GM18526 (cell line): ENCODE data around the gene BCORL1.

Experiments used
- POLR2A ChIP-seq: IDR thresholded peaks from 3 replicates; pipeline ENCODE4 v1.6.1; 2011; ENCODE audit not compliant: insufficient read length; ENCODE audit errors: extremely low read depth

Gene BCORL1

DNA sequence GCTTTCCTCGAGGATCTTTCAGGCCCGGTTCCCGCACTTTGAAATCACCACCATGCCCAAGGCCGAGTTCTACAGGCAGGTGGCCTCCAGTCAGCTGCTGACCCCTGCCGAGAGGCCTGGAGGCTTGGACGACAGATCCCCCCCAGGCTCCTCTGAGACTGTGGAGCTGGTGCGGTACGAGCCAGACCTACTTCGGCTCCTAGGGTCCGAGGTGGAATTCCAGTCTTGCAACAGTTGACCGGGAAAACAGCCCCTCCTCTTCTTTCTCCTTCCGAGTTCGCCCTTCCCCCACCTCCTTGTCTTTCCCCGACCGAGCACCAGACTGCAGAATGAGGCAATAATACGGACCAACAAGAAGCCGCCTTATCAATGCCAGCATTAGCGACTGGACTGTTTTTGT, 73.5 kb downstream of the BCORL1 start:
- TF ChIP-seq POLR2A: no peak

DNA sequence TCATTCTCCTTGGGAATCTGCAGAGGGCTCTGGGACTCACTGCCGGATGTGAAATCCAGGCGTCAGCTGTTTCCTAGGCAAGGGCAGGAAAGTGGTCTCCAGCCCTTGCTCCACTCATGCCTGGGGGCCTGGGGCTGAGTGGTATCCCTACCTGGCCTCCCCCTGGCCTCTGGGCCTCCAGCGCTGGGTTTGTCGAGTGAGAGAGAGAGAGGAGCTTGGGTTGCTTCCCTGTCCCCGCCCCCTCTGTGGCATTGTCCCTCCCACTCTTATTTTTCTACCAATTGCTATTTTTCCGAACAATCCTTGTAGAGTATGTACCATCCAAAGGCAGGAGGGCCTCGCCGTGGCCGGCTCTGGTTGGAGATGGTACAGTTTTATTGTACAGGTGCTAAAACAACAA, 74.8 kb downstream of the BCORL1 start:
- TF ChIP-seq POLR2A: no peak

DNA sequence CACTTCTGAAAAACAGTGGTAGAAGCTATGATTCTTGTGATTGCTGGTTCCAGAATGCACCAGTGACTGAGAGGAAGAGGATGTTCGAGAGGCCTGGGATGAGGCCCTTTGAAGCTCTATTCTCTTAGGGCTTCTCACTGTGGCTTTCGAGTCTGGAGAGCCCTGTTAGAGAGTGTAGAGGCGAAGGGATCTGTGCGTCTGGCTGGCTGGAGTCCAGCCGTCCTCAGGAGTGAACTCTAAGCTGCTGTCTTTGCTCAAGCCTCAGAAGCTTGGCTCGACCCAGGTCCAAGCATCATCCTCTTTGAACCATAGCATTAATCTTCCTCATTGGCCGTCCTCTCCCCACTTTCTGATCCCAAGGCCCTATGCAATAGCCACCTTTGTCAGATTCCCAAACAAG, 76.2 kb downstream of the BCORL1 start:
- no peak for TF ChIP-seq POLR2A

DNA sequence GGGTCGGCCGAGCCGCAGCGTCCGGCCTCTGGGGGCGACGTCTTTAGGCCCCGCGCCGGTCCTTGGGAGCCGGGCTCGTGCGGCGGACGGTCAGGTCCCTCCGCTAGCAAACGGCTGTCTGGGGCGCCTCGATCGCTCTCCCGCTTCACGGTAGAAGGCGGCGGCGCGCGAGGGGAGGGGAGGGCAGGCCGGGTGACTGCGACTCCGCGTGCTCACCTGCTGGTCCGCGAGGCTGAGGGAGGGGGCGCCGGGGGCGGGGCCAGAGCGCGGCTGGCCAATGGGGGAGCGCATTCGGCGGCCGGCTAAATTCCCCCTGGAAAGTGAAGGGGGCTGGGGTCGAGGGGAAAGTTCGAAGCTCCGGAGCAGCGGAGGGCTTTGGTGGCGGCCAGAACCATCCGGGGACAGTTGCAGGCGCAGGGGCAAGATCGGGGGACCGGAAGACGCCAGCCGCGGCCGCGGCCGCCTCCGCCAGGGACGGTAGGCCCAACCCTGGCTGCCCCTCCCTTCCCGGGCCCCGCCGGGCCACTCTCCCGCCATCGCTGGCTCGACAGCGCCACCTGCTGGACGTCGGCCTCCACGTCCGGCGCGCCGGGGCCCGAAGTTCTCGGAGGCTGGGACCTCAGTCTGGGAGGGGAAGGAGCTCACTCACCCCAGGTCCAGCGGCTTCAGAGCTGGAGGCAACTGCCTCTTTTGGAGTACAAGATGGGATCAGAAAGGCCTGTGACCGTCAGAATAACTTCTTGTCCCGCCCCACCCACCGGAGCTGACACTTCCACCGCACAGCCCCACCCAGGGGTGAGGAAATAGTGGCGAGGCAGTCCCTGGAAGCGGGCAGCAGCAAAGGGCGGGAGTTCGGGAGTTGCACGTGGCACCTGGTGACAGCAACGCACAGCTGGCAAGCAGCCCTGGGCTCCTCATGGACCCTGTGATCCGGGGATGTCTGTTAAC, 78.0 kb downstream of the BCORL1 start:
- no peak for TF ChIP-seq POLR2A

DNA sequence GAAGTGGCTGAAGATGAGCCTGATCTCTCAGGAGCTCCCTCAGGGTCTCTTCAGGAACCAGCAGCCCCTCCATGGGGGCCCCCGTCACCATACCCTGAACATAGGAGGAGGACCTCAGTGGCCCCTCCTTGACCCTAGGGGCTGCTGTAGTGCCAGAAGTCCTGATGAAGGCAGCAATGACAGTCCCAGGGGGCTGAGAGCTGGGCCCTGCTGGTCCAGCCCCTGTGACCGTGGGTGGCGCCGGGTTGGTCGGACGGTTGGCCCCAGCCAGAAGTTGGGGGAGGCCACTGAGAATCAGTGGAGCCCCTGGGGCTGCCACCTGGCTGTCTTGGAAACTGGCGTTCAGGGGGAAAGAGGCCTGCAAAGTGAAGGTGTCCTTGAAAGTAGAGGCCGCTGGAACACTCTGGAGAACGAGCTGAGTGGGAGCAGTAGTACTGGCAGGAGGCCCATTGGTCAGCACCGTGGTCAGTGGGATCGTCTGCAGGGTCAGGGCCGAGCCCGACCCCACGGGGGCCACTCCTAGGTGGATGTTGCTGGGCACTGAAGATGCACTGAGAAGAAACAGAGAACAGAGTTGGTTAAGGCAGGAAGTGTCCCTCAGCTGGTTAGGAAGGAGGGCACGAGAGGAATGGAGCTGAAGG, 84.7 kb downstream of the BCORL1 start:
- no peak for TF ChIP-seq POLR2A

DNA sequence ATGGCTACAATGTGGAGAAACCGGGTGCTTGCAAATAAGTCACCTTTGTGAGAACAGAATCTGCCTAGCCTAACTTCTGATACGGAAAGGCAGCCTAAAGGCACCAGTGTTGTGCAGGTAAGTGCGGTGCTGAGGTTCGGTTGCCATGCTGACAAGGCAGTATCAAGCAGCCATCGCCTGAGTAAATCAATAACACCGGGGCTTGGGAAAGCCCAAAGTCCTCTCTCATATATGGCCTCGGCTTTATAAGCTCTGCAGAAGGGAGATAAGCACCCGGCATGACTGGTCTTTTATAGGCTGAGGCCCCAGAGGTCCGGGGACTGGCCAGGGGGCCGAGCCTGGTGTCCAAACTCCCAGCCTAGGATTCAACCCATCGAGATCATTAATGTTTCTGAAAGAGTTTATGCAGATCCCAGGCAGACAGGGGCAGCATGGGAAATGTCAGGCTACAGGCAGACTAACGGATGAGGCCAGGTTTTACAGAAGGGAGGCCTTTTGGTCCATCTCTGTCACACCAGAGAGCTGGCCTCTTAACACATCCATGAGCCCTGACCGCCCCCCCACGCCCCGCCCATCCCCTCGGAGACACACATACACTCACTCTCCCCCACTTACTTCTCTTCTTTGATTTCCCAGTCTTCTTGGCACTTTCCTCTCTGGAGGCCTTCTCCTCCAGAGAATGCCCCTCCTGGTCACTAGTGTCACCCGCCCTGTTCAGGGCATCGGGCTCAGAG, 89.3 kb downstream of the BCORL1 start:
- no peak for TF ChIP-seq POLR2A

DNA sequence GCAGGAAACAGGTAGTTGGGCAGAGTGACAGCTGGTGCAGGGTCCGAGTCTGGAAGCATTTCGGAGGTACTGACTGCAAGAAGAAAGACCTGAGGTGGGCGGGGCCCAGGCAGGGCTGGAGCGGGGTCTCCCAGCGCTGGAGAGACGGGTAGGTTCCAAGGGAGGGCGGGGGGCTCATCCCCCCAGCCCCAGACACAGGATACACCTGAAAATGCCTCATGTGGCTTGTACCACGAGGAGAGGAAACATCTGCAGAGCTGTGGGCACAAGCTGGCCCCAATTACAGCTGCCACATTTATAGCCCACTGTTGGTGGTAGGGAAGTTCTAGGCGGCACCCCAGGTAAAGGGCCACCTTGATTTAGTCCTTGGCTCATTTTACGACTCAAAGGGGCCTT, 89.9 kb downstream of the BCORL1 start:
- no peak for TF ChIP-seq POLR2A

DNA sequence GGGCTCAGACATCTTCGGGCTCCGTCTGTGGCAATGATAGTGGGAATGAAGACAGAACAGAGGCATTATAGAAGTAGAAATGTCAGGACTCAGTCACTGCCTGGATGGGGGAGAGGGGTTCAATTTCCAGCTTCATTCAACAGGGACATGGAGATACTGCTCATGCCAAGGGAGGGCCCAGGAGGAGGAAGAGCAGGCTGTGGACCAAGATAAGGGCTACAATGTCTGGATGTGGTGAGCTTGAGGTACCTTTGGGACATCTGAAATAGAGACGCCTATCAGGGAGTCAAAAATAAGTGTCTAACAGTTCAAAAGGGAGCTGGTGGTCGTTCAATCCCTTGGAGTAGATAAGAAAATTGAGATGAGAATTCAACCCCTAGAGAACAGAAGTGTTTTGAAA, 93.3 kb downstream of the BCORL1 start:
- TF ChIP-seq POLR2A: no peak

DNA sequence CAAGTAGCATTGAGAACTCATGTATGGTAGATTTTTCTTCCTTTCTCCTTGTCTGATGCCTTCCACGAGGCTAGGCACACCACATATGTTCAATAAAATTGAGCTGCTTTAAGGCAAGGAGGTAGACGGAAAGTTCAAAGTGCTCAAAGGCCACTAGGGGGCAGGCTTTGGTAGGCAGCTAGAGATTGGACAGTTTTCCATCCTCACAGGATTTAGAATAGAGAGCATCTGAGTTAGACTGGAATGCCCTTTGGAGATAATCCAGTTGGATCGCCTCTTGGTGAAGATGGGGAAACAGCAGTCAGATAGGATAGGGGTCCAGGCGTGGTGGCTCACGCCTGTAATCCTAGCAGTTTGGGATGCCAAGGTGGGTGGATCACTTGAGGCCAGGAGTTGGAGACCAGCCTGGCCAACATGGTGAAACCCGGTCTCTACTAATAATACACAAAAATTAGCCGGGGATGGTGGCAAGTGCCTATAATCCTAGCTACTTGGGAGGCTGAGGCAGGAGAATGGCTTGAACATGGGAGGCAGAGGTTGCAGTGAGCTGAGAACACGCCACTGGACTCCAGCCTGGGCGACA, 97.5 kb downstream of the BCORL1 start:
- TF ChIP-seq POLR2A: no peak

DNA sequence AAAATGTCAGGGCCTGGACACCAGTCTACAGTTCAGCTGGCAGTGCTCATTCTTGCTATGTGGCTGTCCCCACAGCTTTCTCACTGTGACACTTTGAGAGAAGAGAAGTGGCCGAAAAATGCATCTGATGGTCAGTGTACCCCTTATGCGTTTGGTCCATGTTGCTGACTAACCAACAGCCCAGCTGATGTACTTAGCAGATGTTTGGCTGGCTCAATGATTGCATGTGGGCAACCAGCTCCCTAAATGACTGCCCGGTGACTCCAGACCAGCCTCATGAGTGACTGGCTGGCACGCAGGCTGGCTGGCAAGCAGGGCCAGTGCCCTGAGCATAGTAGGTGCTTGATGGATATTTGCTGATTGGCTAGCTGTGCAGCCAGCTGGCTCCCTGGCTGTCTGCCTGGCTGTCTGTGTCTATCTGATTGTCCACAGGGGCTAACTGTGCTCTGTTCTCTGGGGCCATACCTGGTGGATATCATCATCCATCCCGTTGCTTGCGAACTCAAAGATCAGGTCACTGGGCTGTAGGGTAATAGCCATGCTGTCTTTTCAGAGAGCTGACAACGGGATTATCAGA, 98.4 kb downstream of the BCORL1 start:
- no peak for TF ChIP-seq POLR2A

DNA sequence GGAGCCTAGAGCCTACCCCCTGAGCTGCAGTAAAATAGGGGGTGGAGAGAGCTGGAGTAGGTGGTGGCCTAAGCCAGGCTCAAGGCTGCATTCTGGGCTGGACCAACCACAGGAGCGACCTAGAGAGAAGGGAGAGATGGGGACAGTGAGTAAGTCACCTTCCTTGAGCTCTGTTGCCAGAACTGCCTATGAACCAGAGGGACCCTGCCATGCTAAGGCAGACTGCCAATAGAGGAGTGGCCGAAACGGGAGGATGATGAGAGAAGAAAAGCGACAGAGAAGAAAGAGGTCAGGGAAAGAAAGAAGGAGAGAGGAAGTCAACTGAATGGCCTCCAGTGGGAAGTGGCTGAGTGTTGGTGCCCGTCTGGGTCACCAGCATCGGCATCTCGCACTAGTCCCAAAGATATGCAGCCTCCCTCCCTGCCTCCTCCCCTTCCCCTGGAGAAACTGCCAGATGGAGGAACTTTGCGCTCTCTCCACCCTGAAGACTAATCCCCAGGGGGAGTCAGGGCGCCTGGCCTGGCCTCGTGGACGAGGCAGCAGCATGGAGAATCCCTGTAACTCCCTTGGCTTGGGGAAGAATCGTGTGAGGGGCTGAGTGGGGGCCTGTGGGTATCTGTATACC, 99.1 kb downstream of the BCORL1 start:
- no peak for TF ChIP-seq POLR2A

DNA sequence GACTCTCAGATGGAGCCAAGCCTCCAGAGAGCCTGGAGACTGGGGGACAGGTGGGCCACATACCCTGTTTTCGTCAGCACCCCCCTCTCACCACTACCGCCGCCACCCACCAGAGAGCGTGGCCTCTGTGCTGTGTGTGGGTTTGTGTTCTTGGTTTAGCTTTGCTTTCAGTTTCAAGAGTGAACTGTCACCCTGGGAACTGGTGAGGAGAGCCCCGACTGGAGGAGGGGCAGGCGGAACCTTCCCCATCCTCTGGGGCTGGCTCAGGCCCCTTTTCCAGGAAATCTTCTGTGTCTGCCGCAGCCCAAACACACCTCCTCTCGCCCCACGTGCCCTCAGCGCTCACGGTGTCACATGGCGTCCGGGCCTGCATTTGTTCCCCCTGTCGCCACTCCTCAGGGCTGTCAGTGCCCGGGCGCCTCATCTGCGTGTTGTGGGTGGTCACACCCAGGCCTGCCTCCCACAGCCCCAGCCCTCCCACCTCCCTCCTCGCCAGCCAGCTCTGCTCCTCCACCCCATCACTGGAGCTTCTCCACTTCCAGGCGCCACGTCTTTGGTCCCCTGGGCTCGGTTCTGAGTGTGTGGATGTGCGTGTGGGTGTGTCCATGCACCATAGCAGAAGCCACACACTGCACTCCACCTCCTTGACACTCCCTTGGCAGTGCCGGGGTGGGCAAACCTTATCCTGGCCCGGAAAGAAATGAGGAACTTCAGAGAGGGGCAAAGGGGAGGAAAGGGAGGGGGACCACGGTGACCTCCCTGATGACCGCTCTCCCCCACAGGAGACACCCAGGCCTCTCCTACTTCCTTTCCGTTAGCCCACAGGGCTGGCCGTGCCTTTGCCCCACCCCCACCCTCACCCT, 100.0 kb downstream of the BCORL1 start:
- TF ChIP-seq POLR2A: no peak

DNA sequence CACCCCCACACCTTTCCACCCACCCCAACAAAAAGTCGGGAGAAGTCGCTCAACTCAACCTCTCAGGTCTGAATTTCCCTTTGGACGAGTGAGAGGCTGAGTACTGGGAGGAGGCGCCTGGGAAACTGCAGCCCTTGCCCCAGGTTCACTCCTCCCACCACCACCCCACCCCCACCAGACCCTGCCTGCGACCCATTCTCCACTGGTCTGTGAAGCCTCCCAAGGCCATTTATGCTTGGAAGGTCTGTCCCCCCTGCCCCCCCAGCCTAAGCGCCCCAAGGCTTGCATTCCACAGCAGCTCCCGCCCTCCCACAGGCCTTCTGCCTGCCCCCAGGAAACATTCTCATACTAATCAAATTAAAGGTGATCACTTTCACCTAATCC, 100.7 kb downstream of the BCORL1 start:
- no peak for TF ChIP-seq POLR2A
